Stomach (tissue), 4 donors: Measurements from ENCODE around the gene TYRO3.
"Not testable (repeated sequence)": the region's sequence is repeated elsewhere in the genome, so short reads cannot be mapped to it uniquely, and the experiment has no call there.

ENCODE experiments used
- EP300 ChIP-seq: sonication (generic); formaldehyde crosslinking; IDR thresholded peaks from one replicate; pipeline ENCODE4 v1.6.1; 2017; ENCODE audit warnings: antibody characterized with exemption
- POLR2A ChIP-seq, 4 donors: fragments of 450-650 bp; IDR thresholded peaks; one replicate each; pipeline ENCODE4 v1.6.1; 2016; ENCODE audit warnings: antibody characterized with exemption in 4 of 4, control low read depth in 2 of 4, mild to moderate bottlenecking in 1 of 4, moderate library complexity in 1 of 4
- TF ChIP-seq, protein P1 (sequence below), 7 experiments: fragments of 450-650 bp in 4 of 7; fragments of 200-600 bp in 3 of 7; sonication (generic) in 3 of 7; IDR thresholded peaks; one replicate each; pipeline ENCODE4 v1.5.1; 2016 to 2019; ENCODE audit warnings: antibody characterized with exemption in 7 of 7, control low read depth in 2 of 7, mild to moderate bottlenecking in 1 of 7

DNA sequence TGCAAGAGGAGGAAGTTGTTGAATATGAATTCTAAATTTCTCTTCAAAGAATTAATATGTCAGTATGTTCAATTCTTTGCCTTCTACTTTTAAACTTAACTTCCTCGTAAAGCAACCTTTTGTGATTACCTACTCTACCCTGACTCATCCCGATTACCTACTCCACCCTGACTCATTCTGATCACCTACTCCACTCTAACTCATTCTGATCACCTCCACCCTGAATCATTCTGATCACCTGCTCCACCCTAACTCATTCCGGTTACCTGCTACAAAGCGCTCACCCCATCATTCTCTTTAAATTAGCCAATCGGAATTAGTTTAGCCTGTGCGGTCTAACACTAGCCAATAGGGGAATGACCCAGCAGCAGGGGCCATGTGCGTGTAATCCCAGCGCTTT lies 33.7 kb downstream of the TYRO3 start:
- TF ChIP-seq, protein P1, sequence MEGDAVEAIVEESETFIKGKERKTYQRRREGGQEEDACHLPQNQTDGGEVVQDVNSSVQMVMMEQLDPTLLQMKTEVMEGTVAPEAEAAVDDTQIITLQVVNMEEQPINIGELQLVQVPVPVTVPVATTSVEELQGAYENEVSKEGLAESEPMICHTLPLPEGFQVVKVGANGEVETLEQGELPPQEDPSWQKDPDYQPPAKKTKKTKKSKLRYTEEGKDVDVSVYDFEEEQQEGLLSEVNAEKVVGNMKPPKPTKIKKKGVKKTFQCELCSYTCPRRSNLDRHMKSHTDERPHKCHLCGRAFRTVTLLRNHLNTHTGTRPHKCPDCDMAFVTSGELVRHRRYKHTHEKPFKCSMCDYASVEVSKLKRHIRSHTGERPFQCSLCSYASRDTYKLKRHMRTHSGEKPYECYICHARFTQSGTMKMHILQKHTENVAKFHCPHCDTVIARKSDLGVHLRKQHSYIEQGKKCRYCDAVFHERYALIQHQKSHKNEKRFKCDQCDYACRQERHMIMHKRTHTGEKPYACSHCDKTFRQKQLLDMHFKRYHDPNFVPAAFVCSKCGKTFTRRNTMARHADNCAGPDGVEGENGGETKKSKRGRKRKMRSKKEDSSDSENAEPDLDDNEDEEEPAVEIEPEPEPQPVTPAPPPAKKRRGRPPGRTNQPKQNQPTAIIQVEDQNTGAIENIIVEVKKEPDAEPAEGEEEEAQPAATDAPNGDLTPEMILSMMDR (IDR thresholded peaks at IDR 0.05): not testable (repeated sequence)
- not testable (repeated sequence) for TF ChIP-seq EP300; POLR2A (IDR thresholded peaks at IDR 0.05)
